Fibroblast of skin of left biceps (primary cell): ENCODE measurements around the gene INTS1.
"Not testable (repeated sequence)": the region's sequence is repeated elsewhere in the genome, so short reads cannot be mapped to it uniquely, and the experiment has no call there.

Source experiments
- DNase-seq, 2 experiments: peaks; one replicate each; pipeline ENCODE4 v3.0.0-alpha.2; 2013; ENCODE audit warnings: low read depth in 2 of 2

Gene INTS1

GRCh38 chr7:1445341-1445740, 58.8 kb downstream of the INTS1 start:
- no peak for DNase-seq

GRCh38 chr7:1444925-1445322, 59.3 kb downstream of the INTS1 start:
- no peak for DNase-seq

- DNase-seq = no peak
Observed at GRCh38 chr7:1444214-1444924, 59.8 kb downstream of the INTS1 start.

- not testable (repeated sequence) for DNase-seq
Observed at GRCh38 chr7:1443587-1444200, 60.5 kb downstream of the INTS1 start.

GRCh38 chr7:1442355-1443124, 61.6 kb downstream of the INTS1 start:
- no peak for DNase-seq

- no peak for DNase-seq
Observed at GRCh38 chr7:1441615-1442354, 62.4 kb downstream of the INTS1 start.

GRCh38 chr7:1440620-1441019, 63.6 kb downstream of the INTS1 start:
- no peak for DNase-seq

- no peak for DNase-seq
Observed at GRCh38 chr7:1439373-1440363, 64.5 kb downstream of the INTS1 start.

GRCh38 chr7:1438821-1439220, 65.4 kb downstream of the INTS1 start:
- no peak for DNase-seq

GRCh38 chr7:1438208-1438607, 66.0 kb downstream of the INTS1 start:
- DNase-seq = no peak

- no peak for DNase-seq
Observed at GRCh38 chr7:1437155-1437880, 66.9 kb downstream of the INTS1 start.

GRCh38 chr7:1436608-1437007, 67.6 kb downstream of the INTS1 start:
- DNase-seq = no peak

- no peak for DNase-seq
Observed at GRCh38 chr7:1434891-1435670, 69.1 kb downstream of the INTS1 start.

GRCh38 chr7:1434165-1434718, 69.9 kb downstream of the INTS1 start:
- no peak for DNase-seq

- no peak for DNase-seq
Observed at GRCh38 chr7:1433128-1433920, 70.9 kb downstream of the INTS1 start.

- DNase-seq = peak in 1 of 2 experiments; percentile 3
Observed at GRCh38 chr7:1432411-1433082, 71.6 kb downstream of the INTS1 start.

GRCh38 chr7:1431634-1432380, 72.4 kb downstream of the INTS1 start:
- DNase-seq = no peak
